HG02852 (cell line): ENCODE results near the gene FAM3C.

Experiments used
- ATAC-seq: cut with Tn5 transposase; IDR thresholded peaks from one replicate; pipeline ENCODE4 v1.9.1; 2021; ENCODE audit warnings: mild to moderate bottlenecking, moderate library complexity; ENCODE audit not compliant: unreplicated experiment

The FAM3C gene

GRCh38 chr7:121411597-121411979, 15.5 kb upstream of the FAM3C start:
- no peak for ATAC-seq

- peak; percentile 82 for ATAC-seq
Measured at GRCh38 chr7:121410829-121411596, 14.9 kb upstream of the FAM3C start.

DNA sequence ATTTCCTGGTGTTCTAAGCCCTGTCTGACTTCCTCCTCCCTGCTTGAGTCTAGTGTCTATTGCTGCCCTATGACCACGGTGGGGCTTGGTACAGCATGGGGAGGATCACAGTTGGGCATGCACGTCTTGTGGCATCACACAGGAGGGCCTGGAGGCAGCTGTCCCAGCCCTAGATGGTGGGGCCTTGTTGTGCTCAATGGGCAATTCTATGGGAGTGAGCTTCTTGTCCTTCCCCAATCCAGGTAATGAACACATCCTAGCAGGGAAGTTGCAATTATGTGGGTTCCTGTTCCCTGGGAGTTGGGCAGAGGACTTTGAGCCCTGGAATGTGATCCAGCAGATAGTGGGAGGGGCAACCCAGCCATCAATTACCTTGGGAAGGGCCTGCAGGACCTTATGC, 10.8 kb upstream of the FAM3C start:
- no peak for ATAC-seq

- no peak for ATAC-seq
Measured at GRCh38 chr7:121406461-121406860, 10.4 kb upstream of the FAM3C start.

DNA sequence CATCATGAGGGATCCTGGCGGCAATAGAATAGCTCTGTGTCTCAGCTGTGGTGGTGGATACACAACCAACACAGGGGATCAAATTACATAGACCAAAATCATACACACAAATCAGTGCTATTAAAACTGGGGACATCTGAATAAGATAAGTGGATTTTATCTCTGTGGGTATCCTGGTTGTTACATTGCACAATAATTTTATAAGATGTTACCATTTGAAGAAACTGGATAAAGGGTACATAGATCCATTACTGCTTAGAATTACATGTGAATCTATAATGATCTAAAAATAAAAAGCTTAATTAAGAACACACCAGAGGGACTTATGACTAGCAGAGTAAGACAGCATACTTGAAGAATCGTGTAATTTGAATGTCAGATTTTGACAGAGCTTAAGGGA, 8.2 kb upstream of the FAM3C start:
- ATAC-seq: no peak

DNA sequence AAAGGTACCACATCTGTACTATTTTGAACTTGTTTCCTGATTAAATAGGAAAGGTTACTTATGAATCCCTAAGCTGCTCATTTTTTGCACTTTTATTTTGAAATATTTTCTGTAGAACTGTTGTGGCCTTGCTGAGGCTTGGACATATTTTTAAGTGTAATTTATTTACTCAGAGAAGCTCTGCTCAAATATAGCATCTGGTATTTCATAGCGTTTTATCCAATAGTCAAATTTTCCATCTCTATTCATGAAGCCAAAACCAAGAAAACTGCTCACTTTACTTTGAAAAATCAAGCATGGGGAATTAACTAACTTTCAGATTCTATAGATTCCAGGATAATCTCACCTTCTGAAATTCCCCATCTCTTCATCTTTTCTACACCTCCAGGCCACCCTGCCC, 6.6 kb upstream of the FAM3C start:
- ATAC-seq: no peak

DNA sequence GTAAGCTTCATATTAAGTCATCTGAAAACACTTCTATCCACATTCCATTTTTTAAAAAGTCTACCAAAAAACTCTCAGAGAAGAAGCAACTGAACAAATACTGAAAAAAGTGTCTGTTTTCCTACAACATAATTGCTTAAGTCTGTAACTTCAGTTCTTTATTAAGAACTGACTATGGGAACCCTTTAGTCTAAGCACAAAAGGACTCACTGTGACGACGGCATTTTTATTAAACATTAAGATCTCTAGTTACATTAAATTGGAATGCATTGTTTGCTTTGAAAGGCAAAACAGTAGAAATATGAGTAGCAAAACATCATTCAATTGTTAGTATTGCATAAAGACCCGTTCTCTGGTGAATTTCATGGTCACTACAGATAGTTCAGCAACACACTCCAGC, 5.8 kb upstream of the FAM3C start:
- no peak for ATAC-seq

DNA sequence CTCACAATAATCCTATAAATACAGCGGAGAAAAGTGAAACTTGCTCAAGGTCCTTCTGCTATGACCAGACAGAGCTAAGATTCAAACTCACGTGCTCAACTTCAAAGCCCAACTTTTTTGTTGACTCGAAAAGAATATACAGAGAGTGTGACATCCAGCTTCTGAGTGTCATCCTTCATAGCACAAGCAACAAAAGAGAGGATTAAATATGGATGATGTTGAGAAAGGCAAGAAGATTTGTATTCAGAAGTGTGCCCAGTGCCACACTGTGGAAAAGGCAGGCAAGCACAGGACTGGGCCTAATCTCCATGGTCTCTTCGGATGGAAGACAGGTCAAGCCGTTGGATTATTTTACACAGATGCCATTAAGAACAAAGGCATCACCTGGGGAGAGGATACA, 2.1 kb upstream of the FAM3C start:
- ATAC-seq: no peak

DNA sequence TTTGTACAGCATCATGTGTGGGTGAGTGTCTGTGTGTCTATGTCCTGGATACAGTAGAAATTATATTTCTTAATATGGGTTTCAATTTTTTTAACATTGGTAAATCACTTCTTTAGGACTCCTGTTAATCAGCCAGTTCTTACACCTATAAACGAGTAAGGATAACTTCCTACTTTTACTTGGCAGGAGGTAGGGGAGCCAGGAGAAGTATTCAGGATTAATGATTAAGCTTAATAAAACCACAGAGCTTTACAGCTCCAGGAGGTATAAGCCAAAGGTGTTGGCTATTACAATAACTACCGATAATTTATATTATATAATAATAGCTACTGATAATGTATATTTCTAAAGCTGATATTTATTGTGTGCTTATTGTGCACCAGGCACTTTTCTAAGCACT, 1.7 kb upstream of the FAM3C start:
- no peak for ATAC-seq

DNA sequence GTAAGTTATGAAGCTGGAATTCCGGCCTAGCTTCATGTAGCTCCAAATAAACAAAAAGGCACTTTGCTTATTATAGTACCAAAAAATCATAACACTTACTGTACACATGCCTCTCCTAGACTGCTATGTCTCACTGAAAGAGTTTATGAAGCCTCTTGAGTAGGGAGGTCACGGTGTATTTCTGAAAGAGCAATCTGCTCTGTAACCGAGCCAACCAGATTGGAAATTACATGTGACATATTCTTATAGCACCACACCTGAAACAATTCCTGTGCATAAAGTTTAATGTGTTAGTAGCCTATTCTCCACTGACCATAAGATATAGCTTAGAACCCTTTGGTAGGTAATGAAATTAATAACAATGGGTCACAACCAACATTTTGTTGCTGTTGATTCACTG, 1.3 kb upstream of the FAM3C start:
- ATAC-seq: no peak

GRCh38 chr7:121395494-121395960, 581 bp downstream of the FAM3C start:
- peak; percentile 39 for ATAC-seq

- ATAC-seq: no peak
Measured at GRCh38 chr7:121394709-121395140, 1.4 kb downstream of the FAM3C start.

- ATAC-seq: no peak
Measured at GRCh38 chr7:121393005-121393366, 3.1 kb downstream of the FAM3C start.

DNA sequence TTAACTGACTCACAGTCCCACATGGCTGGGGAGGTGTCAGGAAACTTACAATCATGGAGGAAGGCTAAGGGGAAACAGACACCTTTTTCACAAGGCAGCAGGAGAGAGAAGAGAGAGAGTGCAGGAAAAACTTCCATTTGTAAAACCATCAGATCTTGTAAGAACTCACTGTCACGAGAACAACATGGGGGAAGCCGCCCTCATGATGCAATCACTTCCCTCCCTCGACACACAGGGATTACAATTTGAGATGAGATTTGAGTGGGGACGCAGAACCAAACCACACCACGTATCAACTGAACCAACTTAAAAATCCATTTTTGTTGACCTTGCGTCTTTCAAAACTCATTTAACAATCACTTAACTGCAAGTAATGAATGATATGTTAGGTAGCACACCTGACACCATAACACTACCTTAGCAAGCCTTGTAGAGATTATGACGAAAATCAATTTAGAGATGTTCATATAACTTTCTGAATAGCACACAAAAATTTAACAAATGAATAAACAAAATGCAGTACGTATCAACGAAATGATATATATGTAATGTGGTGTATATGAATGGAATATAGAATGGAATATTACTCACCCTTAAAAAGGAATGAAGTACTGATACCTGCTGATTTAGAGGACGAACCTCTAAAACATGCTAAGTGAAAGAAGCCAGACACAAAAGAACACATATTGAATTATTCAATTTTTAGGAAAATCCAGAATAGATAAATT, 3.7 kb downstream of the FAM3C start:
- ATAC-seq: no peak

DNA sequence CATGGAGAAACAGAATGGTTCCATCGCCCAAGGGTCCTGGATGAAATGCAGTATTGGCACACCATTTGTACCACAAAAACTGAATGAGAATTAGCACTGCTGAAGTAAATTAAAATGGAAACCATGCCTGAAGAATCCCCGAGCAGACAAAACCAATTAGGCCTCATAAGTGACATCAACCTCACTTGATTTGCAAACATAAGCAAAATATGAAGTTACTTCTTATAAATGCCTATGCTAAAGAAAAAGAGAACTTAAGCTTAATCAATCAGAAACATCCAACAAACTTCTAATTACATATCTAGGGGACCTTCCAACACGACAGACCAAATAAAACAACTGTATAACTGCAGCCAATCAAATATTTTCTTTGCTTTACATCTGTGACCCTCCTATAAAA, 4.4 kb downstream of the FAM3C start:
- ATAC-seq: no peak

DNA sequence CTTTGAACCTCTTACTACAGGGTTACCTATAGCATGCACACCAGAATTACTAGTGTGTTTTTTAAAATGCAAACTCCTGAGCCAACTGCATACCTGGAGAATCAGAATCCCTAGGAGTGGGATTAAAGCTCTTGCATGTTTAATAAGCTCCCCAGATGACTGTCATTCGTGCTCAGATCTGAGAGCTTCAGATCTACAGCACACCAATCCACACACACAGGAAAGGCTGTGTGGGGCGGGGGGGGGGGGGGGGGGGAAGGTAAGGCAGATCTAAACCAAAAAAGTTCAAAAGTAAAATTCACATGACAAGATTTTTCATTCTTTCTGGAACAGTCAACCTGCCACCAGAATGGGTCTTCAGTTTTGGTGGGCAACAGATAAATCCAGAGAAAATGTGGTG, 5.5 kb downstream of the FAM3C start:
- no peak for ATAC-seq

DNA sequence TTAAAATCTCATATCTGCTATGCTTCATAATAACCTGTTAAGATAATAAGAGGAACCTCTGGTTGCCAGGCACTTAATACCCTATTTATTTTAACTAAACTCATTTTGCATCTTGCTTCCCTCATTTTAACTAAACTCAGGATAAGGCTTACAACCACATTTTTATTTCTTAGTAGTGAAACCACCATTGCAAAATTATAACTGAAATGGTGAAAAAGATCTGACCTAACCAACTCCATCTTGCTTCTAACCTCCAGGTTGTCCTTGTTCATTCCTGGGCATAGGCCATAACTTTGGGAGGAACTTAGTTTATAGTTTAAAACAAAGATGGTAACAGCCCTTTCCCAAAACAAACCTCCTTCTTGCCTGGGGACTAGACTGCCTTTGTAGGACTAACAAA, 6.0 kb downstream of the FAM3C start:
- no peak for ATAC-seq

- ATAC-seq: no peak
Measured at GRCh38 chr7:121388950-121389349, 7.2 kb downstream of the FAM3C start.

DNA sequence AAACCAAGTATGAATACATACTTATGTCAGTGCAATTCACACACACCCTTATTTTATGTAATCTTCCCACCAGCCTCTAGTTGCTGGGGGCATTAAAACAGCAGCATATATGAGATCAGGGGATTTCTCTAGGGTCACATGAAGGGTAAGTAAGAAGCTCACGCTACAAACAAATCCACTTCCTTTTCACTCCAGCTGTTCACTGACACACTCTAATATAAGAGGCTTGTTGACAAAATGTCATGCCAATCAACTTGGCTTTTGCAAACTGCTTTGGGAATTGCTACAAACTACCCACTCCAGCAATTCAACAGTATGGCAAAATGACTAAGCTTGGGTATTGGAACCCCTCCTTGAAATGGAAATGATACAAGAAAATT, 10.3 kb downstream of the FAM3C start:
- peak; percentile 94 for ATAC-seq

DNA sequence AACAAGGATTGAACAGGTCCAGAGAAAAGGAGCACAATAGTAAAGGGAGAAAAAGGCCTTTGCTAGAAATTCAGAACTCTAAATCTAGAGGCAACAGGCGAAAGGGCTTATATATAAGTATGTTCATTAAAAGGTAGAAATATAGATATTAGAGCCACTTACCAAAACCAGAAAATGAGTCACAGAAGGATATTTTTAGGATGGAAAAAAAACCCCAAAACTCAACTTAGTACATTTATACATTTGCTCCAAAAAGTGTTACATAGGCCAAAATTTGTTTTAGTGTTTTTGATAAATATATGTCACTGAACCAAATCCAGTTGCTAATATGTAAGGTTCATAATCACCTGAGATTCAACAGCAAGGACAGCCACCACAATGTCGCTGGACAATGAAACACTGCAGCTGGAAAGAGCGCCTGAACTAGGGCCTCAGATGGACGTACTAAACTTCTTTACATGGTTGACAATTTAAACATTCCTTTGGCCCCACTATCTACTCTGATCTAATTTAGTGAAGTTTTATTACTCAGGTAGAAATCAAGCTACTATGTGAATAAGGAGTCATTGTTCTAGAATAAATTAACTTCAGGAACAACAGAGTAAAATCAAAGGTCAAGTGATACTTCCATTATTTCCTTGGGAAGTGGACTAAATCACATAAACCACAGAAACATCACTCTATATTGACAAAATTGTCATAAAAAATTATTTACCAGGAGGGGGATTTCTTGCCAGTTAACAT, 10.9 kb downstream of the FAM3C start:
- no peak for ATAC-seq

GRCh38 chr7:121384265-121384664, 11.8 kb downstream of the FAM3C start:
- no peak for ATAC-seq
